ENCODE data around the gene CASP8AP2. TPM values are rescaled to one million over a fixed set of nuclear protein-coding genes. Genes with fewer than 3 reads are reported as not detected.

CASP8AP2 gene
- 4.4 to 7.0 TPM (median 6.3 TPM) in 5 replicates for total RNA-seq (2022; extraction: Qiagen RNA extraction)

DNA sequence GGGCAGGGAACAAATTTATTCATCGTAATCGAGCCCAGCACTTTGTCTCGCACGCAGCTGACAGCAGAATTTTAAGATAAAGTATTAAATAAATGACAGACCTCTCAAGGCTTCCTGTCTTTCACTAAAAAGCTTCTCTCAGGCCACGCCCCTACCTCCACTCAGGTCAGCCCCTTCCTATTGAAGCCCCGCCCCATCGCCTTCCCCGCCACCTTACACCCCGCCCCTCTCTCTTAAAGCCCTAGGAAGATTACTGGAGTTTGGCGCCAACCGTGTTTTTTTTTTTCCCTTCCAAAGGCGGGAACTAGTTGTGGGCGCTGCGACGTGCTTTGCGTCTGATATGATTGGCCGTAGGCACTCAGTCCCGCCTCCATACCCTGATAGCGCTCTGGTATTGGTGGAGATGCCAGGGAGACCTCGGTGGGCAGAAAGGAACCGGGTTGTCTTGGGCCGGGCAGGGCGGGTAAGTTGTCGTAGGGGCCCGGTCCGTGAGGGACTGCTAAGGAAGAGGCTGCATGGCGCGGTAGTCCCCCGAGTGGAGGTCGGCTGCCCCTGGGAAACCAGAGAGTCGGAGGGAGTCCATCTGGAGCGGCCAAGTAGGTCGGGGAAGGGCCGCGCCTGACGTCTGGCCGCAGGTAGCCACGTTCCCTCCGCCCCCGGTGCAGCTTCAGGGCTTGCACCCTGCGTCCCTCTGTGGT, at the start of gene CASP8AP2:
TSS of gene CASP8AP2 (plus strand) at position 409 of the 698 bp plus-strand sequence.

GRCh38 chr6:89819336-89820130, 10.1 kb upstream of the CASP8AP2 start, which contains the start of gene MDN1:
MDN1 (minus strand) TSS chr6:89819794; CDS start chr6:89819607, 187 bp downstream.

GRCh38 chr6:89894169-89894568, 64.5 kb downstream of the CASP8AP2 start, which contains the start of gene GJA10:
GJA10 (plus strand) TSS chr6:89894469; CDS start chr6:89894469, 0 bp downstream.

Other genes with a start within 250 kb of the CASP8AP2 start
- 29.0 to 38.2 TPM (median 30.6 TPM) in 5 replicates for gene LYRM2, start 191.1 kb upstream of the CASP8AP2 start, total RNA-seq (2022; extraction: Qiagen RNA extraction)
- 11.2 to 15.1 TPM (median 13.2 TPM) in 5 replicates for gene MDN1, start 10.1 kb upstream of the CASP8AP2 start, total RNA-seq (2022; extraction: Qiagen RNA extraction)
- not detected in 5 replicates for gene GJA10, start 64.6 kb downstream of the CASP8AP2 start, total RNA-seq (2022; extraction: Qiagen RNA extraction)

Data from A549 treated with CORT108297 at 1 μM for 4 hours (cell line).